ENCODE data around the gene LDLR.

Gene LDLR

GRCh38 chr19:11105014-11105636 lies 15.9 kb downstream of the LDLR start:
- ATAC-seq: peak; percentile 11; the same call in 2 of the 3 replicates
- no peak for TF ChIP-seq GLIS3 (CRISPR knock-in tag; IDR thresholded peaks at IDR 0.05)
- TF ChIP-seq ZNF8 (CRISPR knock-in tag; IDR thresholded peaks at IDR 0.05): no peak
- no peak for TF ChIP-seq CREB5 (CRISPR knock-in tag; IDR thresholded peaks at IDR 0.05; ENCODE audit: low read depth)
- no peak for TF ChIP-seq SNAI2 (CRISPR knock-in tag; IDR thresholded peaks at IDR 0.05)
- no peak for TF ChIP-seq ZNF565 (CRISPR knock-in tag; conservative IDR thresholded peaks at IDR 0.05; ENCODE audit: low read depth)
- no peak for TF ChIP-seq ARNTL (CRISPR knock-in tag; IDR thresholded peaks at IDR 0.05; ENCODE audit: borderline replicate concordance, low read depth)
- TF ChIP-seq BACH2 (CRISPR knock-in tag; IDR thresholded peaks at IDR 0.05; ENCODE audit: borderline replicate concordance): no peak
- no peak for TF ChIP-seq TOX (CRISPR knock-in tag; IDR thresholded peaks at IDR 0.05; ENCODE audit: borderline replicate concordance)
- TF ChIP-seq POU6F1 (CRISPR knock-in tag; IDR thresholded peaks at IDR 0.05; ENCODE audit: borderline replicate concordance, low read depth): no peak
- no peak for TF ChIP-seq ZFP30 (CRISPR knock-in tag; IDR thresholded peaks at IDR 0.05)
- no peak for TF ChIP-seq CSDC2 (CRISPR knock-in tag; IDR thresholded peaks at IDR 0.05)
- TF ChIP-seq TSHZ2 (CRISPR knock-in tag; IDR thresholded peaks at IDR 0.05): no peak
- no peak for TF ChIP-seq PPARA (CRISPR knock-in tag; IDR thresholded peaks at IDR 0.05; ENCODE audit: borderline replicate concordance)
- TF ChIP-seq PATZ1 (CRISPR knock-in tag; IDR thresholded peaks at IDR 0.05; ENCODE audit: borderline replicate concordance): no peak
- TF ChIP-seq TCF4 (CRISPR knock-in tag; IDR thresholded peaks at IDR 0.05; ENCODE audit: borderline replicate concordance): no peak
- TF ChIP-seq ESRRG (CRISPR knock-in tag; IDR thresholded peaks at IDR 0.05): no peak
- TF ChIP-seq RARB (CRISPR knock-in tag; IDR thresholded peaks at IDR 0.05): no peak

GRCh38 chr19:11106477-11106876 lies 17.2 kb downstream of the LDLR start:
- no peak; the same call in 2 of the 3 replicates for ATAC-seq
- TF ChIP-seq TOX (CRISPR knock-in tag; IDR thresholded peaks at IDR 0.05; ENCODE audit: borderline replicate concordance) (no peak), POU6F1 (CRISPR knock-in tag; IDR thresholded peaks at IDR 0.05; ENCODE audit: borderline replicate concordance, low read depth) (no peak), TSHZ2 (CRISPR knock-in tag; IDR thresholded peaks at IDR 0.05) (peak; percentile 70; the same call in 1 of the 2 replicates), CSRNP3 (CRISPR knock-in tag; IDR thresholded peaks at IDR 0.05) (no peak), ISL1 (CRISPR knock-in tag; IDR thresholded peaks at IDR 0.05) (no peak), OSR1 (CRISPR knock-in tag; IDR thresholded peaks at IDR 0.05) (no peak), PPARA (CRISPR knock-in tag; IDR thresholded peaks at IDR 0.05; ENCODE audit: borderline replicate concordance) (no peak), SNAI2 (CRISPR knock-in tag; IDR thresholded peaks at IDR 0.05) (0 out of 2 replicates have a peak, but pooled peaks have one; percentile 22), ZNF8 (CRISPR knock-in tag; IDR thresholded peaks at IDR 0.05) (no peak), RARB (CRISPR knock-in tag; IDR thresholded peaks at IDR 0.05) (no peak), ZFP3 (CRISPR knock-in tag; IDR thresholded peaks at IDR 0.05) (no peak), TCF4 (CRISPR knock-in tag; IDR thresholded peaks at IDR 0.05; ENCODE audit: borderline replicate concordance) (peak; percentile 94), ARNTL (CRISPR knock-in tag; IDR thresholded peaks at IDR 0.05; ENCODE audit: borderline replicate concordance, low read depth) (no peak)

Measured in SK-N-SH treated with all-trans-retinoic acid at 6 μM for 48 hours (cell line).